GM12873 (cell line): Measurements from ENCODE around the gene IQUB.

Source experiments
- CTCF ChIP-seq: IDR thresholded peaks from 2 replicates; pipeline ENCODE4 v1.5.1; 2012; ENCODE audit warnings: low read depth, mild to moderate bottlenecking, moderate library complexity, low read length, control low read depth; ENCODE audit not compliant: insufficient read depth; ENCODE audit errors: missing control alignments

The IQUB gene

GRCh38 chr7:123423622-123424021 lies 110.8 kb downstream of the IQUB start:
- no peak for TF ChIP-seq CTCF

- TF ChIP-seq CTCF = no peak
Observed at GRCh38 chr7:123417580-123417979, 116.8 kb downstream of the IQUB start.

- no peak for TF ChIP-seq CTCF
Observed at GRCh38 chr7:123415625-123416024, 118.8 kb downstream of the IQUB start.

GRCh38 chr7:123410273-123410904 lies 124.0 kb downstream of the IQUB start:
- TF ChIP-seq CTCF = no peak
